ENCODE measurements around the gene FAM81B. TPM values are rescaled to one million over a fixed set of nuclear protein-coding genes. Genes with fewer than 3 reads are reported as not detected.

The FAM81B gene
- polyA plus RNA-seq, 1 donor (not counting 4 experiments of a cell fraction or from before 2014, with no cell fraction given), result not detected

DNA sequence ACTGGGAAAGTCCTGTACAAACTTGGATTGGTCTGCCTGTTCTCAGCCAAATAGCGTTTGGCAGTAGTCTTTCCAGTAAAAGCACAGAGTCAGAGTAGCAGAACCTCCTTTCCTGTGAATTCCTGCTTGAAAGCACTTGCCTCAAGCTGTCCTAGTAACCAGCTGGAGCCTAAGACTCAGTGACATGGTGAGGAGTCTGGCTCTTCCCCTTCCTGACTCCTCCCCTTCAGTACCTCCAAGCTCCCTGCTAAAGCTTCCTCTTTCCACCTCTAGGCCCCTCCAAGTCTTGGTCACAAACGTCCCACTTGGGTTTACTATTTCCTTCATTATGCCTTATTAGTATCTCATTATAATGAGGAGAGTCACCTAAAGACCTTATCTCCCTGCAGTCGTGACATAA lies 21.4 kb upstream of the FAM81B start:
- no peak overlapping the region for H3K27ac ChIP-seq (ENCODE audit: control insufficient read depth, insufficient read depth, low read length)
- no peaks in the 10 kb centered on the region for H3K79me2 ChIP-seq (ENCODE audit: control insufficient read depth, insufficient read depth, low read length)
- H3K4me1 ChIP-seq (ENCODE audit: control insufficient read depth, extremely low read depth, insufficient read depth, low read length), result no peaks in the 10 kb centered on the region
- no peak for FAIRE-seq
- H3K9me1 ChIP-seq (ENCODE audit: control insufficient read depth, extremely low read depth, insufficient read depth, low read length), result no peaks in the 10 kb centered on the region
- DNase-seq (ENCODE audit: low read depth, low spot score), result no peak
- H3K4me3 ChIP-seq (ENCODE audit: control insufficient read depth in 2 of 3, extremely low read depth in 1 of 3, insufficient read depth in 2 of 3, low read depth in 1 of 3, low read length in 3 of 3), result no peak overlapping the region
- H3K9me3 ChIP-seq (ENCODE audit: control insufficient read depth, low read depth, low read length), result no peaks in the 10 kb centered on the region
- H3K36me3 ChIP-seq (ENCODE audit: control insufficient read depth in 2 of 2, extremely low read depth in 1 of 2, insufficient read depth in 2 of 2, low read length in 2 of 2), result no peaks in the 10 kb centered on the region
- H3K4me2 ChIP-seq (ENCODE audit: control insufficient read depth, extremely low read depth, insufficient read depth, low read depth, low read length), result no peak overlapping the region
- no peaks in the 10 kb centered on the region for H3K27me3 ChIP-seq (ENCODE audit: control insufficient read depth, extremely low read depth, insufficient read depth, low read length)
- TF ChIP-seq, protein P1, sequence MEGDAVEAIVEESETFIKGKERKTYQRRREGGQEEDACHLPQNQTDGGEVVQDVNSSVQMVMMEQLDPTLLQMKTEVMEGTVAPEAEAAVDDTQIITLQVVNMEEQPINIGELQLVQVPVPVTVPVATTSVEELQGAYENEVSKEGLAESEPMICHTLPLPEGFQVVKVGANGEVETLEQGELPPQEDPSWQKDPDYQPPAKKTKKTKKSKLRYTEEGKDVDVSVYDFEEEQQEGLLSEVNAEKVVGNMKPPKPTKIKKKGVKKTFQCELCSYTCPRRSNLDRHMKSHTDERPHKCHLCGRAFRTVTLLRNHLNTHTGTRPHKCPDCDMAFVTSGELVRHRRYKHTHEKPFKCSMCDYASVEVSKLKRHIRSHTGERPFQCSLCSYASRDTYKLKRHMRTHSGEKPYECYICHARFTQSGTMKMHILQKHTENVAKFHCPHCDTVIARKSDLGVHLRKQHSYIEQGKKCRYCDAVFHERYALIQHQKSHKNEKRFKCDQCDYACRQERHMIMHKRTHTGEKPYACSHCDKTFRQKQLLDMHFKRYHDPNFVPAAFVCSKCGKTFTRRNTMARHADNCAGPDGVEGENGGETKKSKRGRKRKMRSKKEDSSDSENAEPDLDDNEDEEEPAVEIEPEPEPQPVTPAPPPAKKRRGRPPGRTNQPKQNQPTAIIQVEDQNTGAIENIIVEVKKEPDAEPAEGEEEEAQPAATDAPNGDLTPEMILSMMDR (optimal IDR thresholded peaks at IDR 0.05 in 1 of 3, IDR thresholded peaks at IDR 0.05 in 1 of 3, conservative IDR thresholded peaks at IDR 0.05 in 1 of 3; ENCODE audit: extremely low read depth in 1 of 3, insufficient read depth in 2 of 3, low read length in 3 of 3), result no peak
- no peak for TF ChIP-seq EZH2 (IDR thresholded peaks at IDR 0.05; ENCODE audit: low read length)
- H2AFZ ChIP-seq (ENCODE audit: control insufficient read depth, low read length), result no peak overlapping the region
- dilution Hi-C loops (cut with MboI; ENCODE audit: extremely low pct_ligation_motif_present, low sequenced_read_pairs), result no loop called here
- no peak overlapping the region for H3K9ac ChIP-seq (ENCODE audit: control insufficient read depth, extremely low read depth, insufficient read depth, low read length)
- H4K20me1 ChIP-seq (ENCODE audit: control insufficient read depth, extremely low read depth, insufficient read depth, low read length), result no peaks in the 10 kb centered on the region

DNA sequence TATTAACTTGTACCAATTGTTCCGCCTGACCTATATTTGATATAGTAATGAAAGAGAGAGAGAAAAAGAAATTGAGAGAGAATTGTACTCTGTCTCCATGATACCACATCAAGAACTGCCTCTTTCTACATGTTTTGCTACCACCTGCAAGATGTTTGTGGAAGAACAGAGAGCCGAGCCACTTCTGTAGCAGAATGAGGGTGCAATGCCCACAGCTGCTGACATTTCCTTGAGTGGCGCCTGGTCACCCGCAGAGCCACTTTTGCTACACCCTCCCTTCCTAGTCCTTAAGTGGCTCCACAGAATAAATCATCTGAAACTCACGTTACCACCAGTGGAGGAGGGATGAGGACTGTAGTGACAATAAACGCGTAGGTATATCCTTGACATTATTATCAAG lies 17.1 kb upstream of the FAM81B start:
- no peak overlapping the region for H3K9ac ChIP-seq (ENCODE audit: control insufficient read depth, extremely low read depth, insufficient read depth, low read length)
- H3K27ac ChIP-seq (ENCODE audit: control insufficient read depth, insufficient read depth, low read length), result no peak overlapping the region
- DNase-seq (ENCODE audit: low read depth, low spot score) (no peak), FAIRE-seq (no peak)
- no peaks in the 10 kb centered on the region for H3K36me3 ChIP-seq (ENCODE audit: control insufficient read depth in 2 of 2, extremely low read depth in 1 of 2, insufficient read depth in 2 of 2, low read length in 2 of 2)
- H3K4me2 ChIP-seq (ENCODE audit: control insufficient read depth, extremely low read depth, insufficient read depth, low read depth, low read length), result no peak overlapping the region
- H3K9me1 ChIP-seq (ENCODE audit: control insufficient read depth, extremely low read depth, insufficient read depth, low read length), result no peaks in the 10 kb centered on the region
- H3K4me1 ChIP-seq (ENCODE audit: control insufficient read depth, extremely low read depth, insufficient read depth, low read length), result no peaks in the 10 kb centered on the region
- no peaks in the 10 kb centered on the region for H3K79me2 ChIP-seq (ENCODE audit: control insufficient read depth, insufficient read depth, low read length)
- H2AFZ ChIP-seq (ENCODE audit: control insufficient read depth, low read length), result no peak overlapping the region
- no peaks in the 10 kb centered on the region for H3K9me3 ChIP-seq (ENCODE audit: control insufficient read depth, low read depth, low read length)
- TF ChIP-seq, protein P1 (optimal IDR thresholded peaks at IDR 0.05 in 1 of 3, IDR thresholded peaks at IDR 0.05 in 1 of 3, conservative IDR thresholded peaks at IDR 0.05 in 1 of 3; ENCODE audit: extremely low read depth in 1 of 3, insufficient read depth in 2 of 3, low read length in 3 of 3), result no peak
- no peak for TF ChIP-seq EZH2 (IDR thresholded peaks at IDR 0.05; ENCODE audit: low read length)
- dilution Hi-C loops (cut with MboI; ENCODE audit: extremely low pct_ligation_motif_present, low sequenced_read_pairs), result no loop called here
- H3K4me3 ChIP-seq (ENCODE audit: control insufficient read depth in 2 of 3, extremely low read depth in 1 of 3, insufficient read depth in 2 of 3, low read depth in 1 of 3, low read length in 3 of 3), result no peak overlapping the region
- H4K20me1 ChIP-seq (ENCODE audit: control insufficient read depth, extremely low read depth, insufficient read depth, low read length), result no peaks in the 10 kb centered on the region
- no peaks in the 10 kb centered on the region for H3K27me3 ChIP-seq (ENCODE audit: control insufficient read depth, extremely low read depth, insufficient read depth, low read length)
